GM18508 (cell line): ENCODE data around the gene TRUB1.
"Not testable (repeated sequence)": the region's sequence is repeated elsewhere in the genome, so short reads cannot be mapped to it uniquely, and the experiment has no call there.

Experiments used
- ATAC-seq: cut with Tn5 transposase; IDR thresholded peaks from one replicate; pipeline ENCODE4 v1.9.1; 2021; ENCODE audit warnings: moderate number of reproducible peaks; ENCODE audit not compliant: insufficient read depth, unreplicated experiment

TRUB1 gene

GRCh38 chr10:114937962-114938855 is at the start of gene TRUB1:
Gene TRUB1, plus strand, starts transcription at chr10:114938195. Its CDS starts 59 bp downstream, at chr10:114938254.
- peak; percentile 99 for ATAC-seq

- no peak for ATAC-seq
Observed at GRCh38 chr10:114893251-114893650, 44.7 kb upstream of the TRUB1 start.

GRCh38 chr10:114894911-114895310 is 43.1 kb upstream of the TRUB1 start:
- no peak for ATAC-seq

- ATAC-seq, result not testable (repeated sequence)
Observed at GRCh38 chr10:114897011-114897410, 41.0 kb upstream of the TRUB1 start.

- ATAC-seq, result no peak
Observed at GRCh38 chr10:114897593-114897992, 40.4 kb upstream of the TRUB1 start.

GRCh38 chr10:114899982-114900381 is 38.0 kb upstream of the TRUB1 start:
- ATAC-seq, result no peak

GRCh38 chr10:114900658-114901057 is 37.3 kb upstream of the TRUB1 start:
- ATAC-seq, result no peak

- no peak for ATAC-seq
Observed at GRCh38 chr10:114902151-114902550, 35.8 kb upstream of the TRUB1 start.

- no peak for ATAC-seq
Observed at GRCh38 chr10:114905450-114905849, 32.5 kb upstream of the TRUB1 start.

- ATAC-seq, result no peak
Observed at GRCh38 chr10:114906981-114907380, 31.0 kb upstream of the TRUB1 start.

GRCh38 chr10:114908896-114909295 is 29.1 kb upstream of the TRUB1 start:
- no peak for ATAC-seq

GRCh38 chr10:114911052-114911711 is 26.8 kb upstream of the TRUB1 start:
- no peak for ATAC-seq

GRCh38 chr10:114911801-114912469 is 26.1 kb upstream of the TRUB1 start:
- ATAC-seq, result no peak

- no peak for ATAC-seq
Observed at GRCh38 chr10:114912470-114912859, 25.5 kb upstream of the TRUB1 start.

- no peak for ATAC-seq
Observed at GRCh38 chr10:114914560-114914959, 23.4 kb upstream of the TRUB1 start.

- no peak for ATAC-seq
Observed at GRCh38 chr10:114915294-114915693, 22.7 kb upstream of the TRUB1 start.

GRCh38 chr10:114916653-114917052 is 21.3 kb upstream of the TRUB1 start:
- ATAC-seq, result no peak

- ATAC-seq, result no peak
Observed at GRCh38 chr10:114917459-114917858, 20.5 kb upstream of the TRUB1 start.

- ATAC-seq, result no peak
Observed at GRCh38 chr10:114917927-114918672, 19.9 kb upstream of the TRUB1 start.

GRCh38 chr10:114920459-114920858 is 17.5 kb upstream of the TRUB1 start:
- ATAC-seq, result no peak
